ENCODE measurements around the gene FOXL2. TPM values are rescaled to one million over a fixed set of nuclear protein-coding genes. Genes with fewer than 3 reads are reported as not detected.
A peak's percentile ranks its signal among the peaks of the same experiment; 100 is the strongest.
"Not testable (repeated sequence)": the region's sequence is repeated elsewhere in the genome, so short reads cannot be mapped to it uniquely, and the experiment has no call there.

Gene FOXL2
- total RNA-seq, 1 experiment from 2014 or later: not detected

DNA sequence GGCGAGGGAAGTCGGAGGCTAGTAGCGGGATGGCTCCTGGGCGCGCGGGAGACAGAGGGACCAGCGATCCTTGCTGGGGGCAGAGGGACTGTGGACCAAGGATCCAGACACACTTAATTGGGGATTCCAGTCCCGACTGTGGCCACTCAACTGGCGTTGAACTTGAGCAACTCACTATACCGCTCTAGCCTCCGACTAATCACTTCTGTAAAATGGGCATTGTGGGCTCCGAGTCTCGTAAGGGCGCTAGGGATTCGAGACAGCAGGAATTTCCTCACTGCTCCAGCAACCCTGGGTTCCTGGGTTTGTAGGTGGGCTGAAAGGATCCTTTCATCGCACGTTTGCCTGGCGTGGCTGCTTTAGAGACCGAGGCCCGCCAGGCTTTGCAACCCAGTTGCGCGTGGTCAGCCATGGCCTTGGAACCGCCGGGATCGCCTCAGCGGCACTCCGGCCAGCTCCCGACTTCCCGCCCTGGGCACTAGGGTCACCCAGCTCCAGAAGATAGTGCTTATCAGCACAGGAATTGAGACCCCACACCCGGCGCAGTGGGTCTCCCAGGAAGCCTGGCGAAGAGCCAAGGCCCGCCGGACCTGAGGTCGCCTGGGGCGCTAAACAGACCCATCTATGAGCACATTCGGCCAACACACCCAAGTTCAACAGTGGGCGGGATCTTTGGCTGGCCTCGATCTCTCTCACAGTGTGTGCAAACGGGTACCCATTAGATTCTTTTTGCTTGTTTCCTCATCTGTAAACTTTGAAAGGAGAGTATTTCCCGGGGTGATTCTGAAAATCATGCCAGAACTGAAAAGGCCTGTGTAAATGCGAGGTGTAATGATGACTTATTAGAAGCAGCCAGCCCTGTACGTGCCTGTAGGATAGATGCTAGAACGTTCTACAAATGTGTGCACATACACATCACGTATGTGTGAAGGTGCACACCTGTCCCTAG lies 9.9 kb downstream of the FOXL2 start:
- in situ Hi-C loops (cut with HindIII; ENCODE audit: low pct_unique_long_range_greater_than_20kb, low sequenced_read_pairs): no loop called here

DNA sequence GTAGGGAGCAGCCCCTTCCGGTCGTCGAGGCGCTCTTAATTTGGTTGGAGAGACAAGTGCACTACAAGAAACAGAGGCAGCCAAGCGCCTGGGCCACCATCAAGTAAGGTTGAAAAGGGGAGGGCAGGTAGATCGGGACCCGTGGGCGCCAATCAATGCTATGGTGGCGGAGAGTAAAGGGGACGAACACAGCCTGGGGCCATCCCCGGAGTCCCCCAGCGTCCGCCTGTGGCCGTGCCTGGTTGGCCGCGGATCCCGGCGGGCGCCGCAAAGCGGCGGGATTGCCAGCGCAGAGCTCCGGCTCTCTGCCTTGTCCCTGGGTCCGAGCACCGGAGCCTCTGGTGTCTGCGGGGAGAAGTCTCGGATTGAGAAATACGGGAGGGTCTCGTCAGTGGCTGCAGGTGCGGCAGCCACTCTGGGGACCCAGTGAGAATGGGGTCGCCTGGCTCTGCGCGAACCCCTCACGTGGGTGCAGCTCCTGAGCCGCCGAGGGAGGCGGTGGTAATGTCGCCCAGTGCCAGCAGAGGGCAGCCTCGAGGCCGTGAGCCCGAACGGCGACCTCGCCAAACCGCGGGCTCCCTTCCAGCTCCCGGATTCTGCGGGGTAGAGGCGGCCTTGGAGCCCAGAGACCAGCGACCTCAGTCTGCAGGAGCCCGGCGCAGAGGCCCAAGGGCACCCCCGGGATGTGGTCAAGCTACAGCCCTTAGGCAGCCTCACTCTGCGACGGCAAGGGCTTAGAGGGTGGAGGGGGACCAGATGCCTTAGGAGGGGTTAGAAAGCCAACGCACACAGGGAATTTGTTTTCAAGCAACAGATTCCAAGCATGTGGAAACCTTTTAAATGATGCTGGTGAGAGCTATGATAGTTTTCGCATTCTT lies 10.8 kb downstream of the FOXL2 start:
- in situ Hi-C loops (cut with HindIII; ENCODE audit: low pct_unique_long_range_greater_than_20kb, low sequenced_read_pairs): no loop called here
- DNase-seq (ENCODE audit: low read depth): peak; percentile 80

More for the DNA sequence above, 9.9 kb downstream of the FOXL2 start:
- DNase-seq (ENCODE audit: low read depth): no peak

DNA sequence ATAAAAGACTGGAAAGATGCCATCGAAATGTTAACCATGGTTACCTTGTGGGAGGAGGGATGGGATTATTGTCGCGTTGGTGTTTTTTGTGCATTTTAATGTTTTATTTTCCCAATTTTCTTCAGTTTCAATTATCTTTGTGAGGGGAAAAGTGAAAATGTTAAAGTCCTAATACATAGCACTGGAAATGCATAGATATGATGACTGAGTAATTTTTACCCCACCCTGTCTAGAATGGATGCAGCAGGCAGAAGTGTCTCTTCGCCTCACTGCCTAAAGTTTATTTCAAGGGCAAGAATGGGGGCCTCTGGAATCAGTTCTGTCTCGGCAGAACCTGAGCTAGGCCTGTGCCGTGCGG lies 11.5 kb downstream of the FOXL2 start:
- in situ Hi-C loops (cut with HindIII; ENCODE audit: low pct_unique_long_range_greater_than_20kb, low sequenced_read_pairs): no loop called here
- no peak for DNase-seq (ENCODE audit: low read depth)

DNA sequence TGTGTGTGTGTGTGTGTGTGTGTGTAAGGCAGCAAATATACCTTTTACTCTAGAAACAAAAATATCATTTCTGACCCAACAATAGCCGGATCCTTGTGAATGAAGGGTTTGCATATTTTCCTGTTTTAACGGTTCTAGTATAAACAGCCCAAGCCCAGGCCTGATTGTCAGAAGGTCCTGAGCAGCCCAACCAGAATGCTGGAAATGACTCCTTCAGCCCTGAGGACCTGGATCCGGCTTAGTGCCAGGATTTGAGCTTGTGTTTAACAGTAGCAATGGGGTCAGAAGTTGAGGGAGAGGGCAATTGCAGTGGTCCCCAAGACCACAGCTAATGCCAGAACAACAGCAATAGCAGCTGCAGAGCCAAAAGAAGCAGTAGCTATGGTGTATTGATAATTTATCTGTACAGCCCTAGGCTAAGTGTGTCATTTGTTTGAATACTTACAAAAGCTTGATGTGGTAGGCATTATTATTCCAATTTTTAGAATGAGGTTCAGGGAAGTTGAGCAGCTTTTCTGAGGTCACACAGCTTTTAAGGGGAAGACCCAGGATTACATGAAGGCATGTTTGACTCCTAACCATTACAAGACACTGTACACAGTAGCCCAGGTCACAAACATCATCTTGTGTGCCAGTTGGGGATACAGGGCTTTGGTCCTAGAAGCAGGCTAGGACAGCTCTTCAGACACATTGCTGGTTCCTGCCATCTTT lies 12.8 kb downstream of the FOXL2 start:
- in situ Hi-C loops (cut with HindIII; ENCODE audit: low pct_unique_long_range_greater_than_20kb, low sequenced_read_pairs): no loop called here
- DNase-seq (ENCODE audit: low read depth): no peak

DNA sequence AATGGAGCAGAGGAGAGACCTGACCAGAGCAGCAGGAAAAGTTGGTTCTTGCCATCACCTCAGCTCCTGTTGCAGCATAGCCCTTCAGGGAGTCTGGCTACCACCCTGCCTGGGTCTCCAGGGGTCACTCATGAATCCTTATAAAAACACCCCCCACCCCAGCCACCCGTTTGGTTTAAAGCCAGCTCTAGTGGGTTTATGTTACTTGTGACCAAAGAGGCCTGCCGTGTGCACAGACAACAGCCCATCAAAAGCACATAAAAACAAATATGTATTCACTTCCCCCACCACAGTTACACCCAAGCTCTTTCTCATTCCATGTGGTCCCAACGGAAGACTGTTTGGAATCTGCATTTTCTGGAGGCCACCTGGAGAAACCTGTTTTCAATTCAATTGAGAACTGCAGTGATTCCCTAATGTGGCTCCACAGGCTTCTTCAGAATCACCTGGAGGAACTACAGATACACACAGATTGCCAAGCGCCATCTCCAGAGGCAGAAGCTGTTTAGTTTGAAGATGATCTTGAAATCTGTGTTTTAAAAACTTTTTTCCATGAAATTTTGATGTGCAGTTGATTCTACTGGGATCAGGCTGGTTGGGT lies 13.8 kb downstream of the FOXL2 start:
- no peak for DNase-seq (ENCODE audit: low read depth)
- in situ Hi-C loops (cut with HindIII; ENCODE audit: low pct_unique_long_range_greater_than_20kb, low sequenced_read_pairs): no loop called here

DNA sequence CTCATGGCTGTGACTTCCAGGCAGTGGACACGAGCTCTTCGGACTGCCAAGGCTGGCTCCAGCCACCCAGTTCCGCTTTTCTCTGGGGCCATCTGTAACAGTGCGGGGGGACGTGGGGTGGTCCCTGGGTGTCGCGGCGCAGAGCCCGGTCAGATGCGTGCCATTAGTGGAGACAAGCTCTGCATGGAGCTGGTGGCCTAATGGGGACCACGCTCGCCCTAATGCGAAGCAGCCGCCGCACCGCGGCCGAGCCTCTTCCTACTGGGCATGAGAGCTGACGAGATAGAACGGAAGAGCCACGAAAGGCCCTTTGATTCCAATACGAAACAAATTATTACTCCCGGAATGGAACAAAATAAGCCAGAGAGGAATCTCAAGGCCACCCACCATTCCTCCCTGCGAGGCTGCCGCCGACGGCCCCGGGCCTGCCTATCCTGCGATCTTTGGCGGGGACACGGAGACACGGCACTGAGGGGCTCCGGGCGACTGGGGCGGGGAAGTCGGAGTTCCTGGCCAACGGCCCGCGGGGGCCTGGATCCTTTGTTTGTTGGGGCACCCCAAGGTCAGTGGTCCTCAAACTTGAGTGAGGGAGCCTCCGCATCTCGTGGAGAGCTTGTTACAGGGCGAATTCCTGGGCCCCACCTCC lies 18.1 kb downstream of the FOXL2 start:
- DNase-seq (ENCODE audit: low read depth): no peak
- in situ Hi-C loops (cut with HindIII; ENCODE audit: low pct_unique_long_range_greater_than_20kb, low sequenced_read_pairs): no loop called here

GRCh38 chr3:138923531-138923994 lies 23.4 kb downstream of the FOXL2 start:
- in situ Hi-C loops (cut with HindIII; ENCODE audit: low pct_unique_long_range_greater_than_20kb, low sequenced_read_pairs): loop anchor here (25.0 kb wide), 1 partner anchor 389 kb away; no protein-coding TSS in a partner anchor
- DNase-seq (ENCODE audit: low read depth): peak; percentile 64

DNA sequence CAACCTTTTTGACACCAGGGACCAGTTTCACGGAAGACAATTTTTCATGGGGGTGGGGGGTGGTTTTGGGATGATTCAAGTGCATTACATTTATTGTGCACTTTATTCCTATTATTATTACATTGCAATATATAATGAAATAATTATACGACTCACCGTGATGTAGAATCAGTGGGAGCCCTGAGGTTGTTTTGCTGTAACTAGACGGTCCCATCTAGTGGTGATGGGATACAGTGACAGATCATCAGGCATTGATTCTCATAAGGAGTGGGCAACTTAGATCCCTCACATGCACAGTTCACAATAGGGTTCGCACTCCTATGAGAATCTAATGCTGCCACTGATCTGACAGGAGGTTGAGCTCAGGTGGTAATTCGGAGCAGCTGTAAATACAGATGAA lies 24.5 kb downstream of the FOXL2 start:
- in situ Hi-C loops (cut with HindIII; ENCODE audit: low pct_unique_long_range_greater_than_20kb, low sequenced_read_pairs): loop anchor here (25.0 kb wide), 1 partner anchor 390 kb away; no protein-coding TSS in a partner anchor
- DNase-seq (ENCODE audit: low read depth): not testable (repeated sequence)

GRCh38 chr3:138921316-138922292 lies 25.3 kb downstream of the FOXL2 start:
- in situ Hi-C loops (cut with HindIII; ENCODE audit: low pct_unique_long_range_greater_than_20kb, low sequenced_read_pairs): loop anchor here (25.0 kb wide), 1 partner anchor 391 kb away; no protein-coding TSS in a partner anchor

GRCh38 chr3:138919325-138919724 lies 27.6 kb downstream of the FOXL2 start:
- in situ Hi-C loops (cut with HindIII; ENCODE audit: low pct_unique_long_range_greater_than_20kb, low sequenced_read_pairs): loop anchor here (25.0 kb wide), 1 partner anchor 393 kb away; no protein-coding TSS in a partner anchor
- DNase-seq (ENCODE audit: low read depth): no peak

More at GRCh38 chr3:138921316-138922292, 25.3 kb downstream of the FOXL2 start:
- peak; percentile 87 for DNase-seq (ENCODE audit: low read depth)

DNA sequence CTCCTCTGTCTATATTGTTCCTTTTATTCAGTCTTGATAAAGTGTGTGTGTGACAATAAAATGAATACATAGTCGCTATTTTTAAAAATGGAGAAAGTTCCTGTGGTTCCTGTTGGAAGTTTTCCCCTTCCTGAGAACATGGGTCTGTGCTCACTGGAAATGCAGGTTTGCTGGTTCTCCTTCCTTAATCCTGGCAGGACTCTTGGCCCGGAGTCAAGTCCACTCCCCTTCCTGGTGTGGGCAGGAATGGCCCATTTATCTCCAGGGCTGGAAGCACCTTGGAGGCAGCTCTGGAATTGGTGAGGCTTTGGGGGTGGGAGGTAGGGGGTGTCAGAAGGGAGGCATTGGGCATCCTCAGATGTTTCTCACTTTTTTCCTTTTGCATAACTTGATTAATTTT lies 30.1 kb downstream of the FOXL2 start:
- DNase-seq (ENCODE audit: low read depth): no peak
- in situ Hi-C loops (cut with HindIII; ENCODE audit: low pct_unique_long_range_greater_than_20kb, low sequenced_read_pairs): loop anchor here (25.0 kb wide), 1 partner anchor 395 kb away; no protein-coding TSS in a partner anchor

DNA sequence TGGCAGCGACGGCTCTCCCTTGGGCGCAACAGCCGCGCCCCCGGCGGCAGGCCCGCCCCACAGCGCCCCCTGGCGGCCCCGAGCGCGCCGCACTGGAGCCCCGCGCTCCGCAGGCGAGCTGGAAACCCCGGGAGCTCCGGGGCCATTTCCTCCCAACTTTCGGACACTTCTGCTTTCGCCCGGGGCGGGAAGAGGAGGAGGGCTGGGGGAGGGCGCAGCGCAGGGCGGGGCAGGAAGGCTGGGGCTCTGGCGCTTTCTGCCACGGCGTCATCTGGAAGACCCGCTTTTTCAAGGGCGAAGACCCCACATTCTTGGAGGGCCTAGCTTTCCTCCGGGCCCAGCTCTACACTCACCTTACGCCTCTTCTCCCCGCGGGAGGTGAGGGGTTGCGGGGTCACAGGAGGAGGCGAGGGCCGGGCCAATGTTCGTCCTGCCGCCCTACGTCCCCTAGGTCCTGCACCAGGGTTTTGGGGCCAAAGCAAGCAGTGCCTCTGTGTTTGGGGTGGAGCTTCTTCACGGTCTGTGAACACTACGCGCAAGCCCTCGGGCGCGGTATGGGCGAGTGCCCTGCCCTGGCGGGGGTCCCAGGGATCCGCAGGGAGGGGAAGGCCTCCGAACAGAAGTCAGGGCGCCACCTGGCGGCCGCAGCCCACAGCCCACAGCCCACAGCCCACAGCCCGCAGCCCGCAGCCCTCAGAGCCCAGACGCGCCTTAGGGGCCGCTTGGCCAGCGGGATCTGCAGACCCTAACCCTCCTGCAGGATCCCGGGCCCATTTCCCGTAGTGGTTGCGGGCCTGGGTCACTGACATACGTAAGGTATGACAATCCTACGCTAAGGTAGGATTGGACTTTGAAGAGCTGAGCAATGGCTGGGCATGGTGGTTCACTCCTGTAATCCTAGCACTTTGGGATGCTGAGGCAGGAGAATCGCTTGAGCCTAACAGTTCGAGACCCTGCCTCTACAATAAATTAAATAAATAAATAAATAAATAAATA lies 31.1 kb downstream of the FOXL2 start:
- DNase-seq (ENCODE audit: low read depth): peak; percentile 95
- in situ Hi-C loops (cut with HindIII; ENCODE audit: low pct_unique_long_range_greater_than_20kb, low sequenced_read_pairs): loop anchor here (25.0 kb wide), 1 partner anchor 396 kb away; no protein-coding TSS in a partner anchor

DNA sequence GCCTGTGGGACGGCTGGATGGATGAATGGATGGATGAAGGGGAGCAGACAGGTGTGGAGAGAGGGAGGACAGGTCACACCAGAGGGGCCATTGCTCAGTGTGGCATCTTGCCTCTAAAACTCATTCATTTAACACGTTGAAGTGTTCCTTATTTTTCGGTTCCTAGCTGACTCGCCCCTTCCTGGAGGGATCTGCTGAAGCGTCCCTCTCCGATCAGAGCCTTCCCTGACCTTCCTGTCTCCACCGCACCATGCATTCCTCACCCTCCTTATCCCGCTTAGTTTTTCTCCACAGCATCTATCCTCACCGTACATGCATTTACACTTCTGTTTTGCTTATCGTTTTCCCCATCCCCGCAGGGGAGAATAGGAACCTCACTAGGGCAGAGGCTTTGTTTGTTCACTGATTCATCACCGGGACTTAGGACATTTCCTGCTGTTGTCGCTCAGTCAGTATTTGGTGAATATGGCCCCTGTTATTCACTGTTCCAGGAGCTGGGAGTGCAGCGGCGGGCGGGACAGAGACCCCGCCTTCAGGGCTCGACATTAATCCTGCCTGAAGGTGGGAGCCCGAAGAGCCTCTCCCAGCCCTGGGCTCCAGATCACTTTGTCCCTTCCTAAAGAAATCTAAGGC lies 32.0 kb downstream of the FOXL2 start:
- DNase-seq (ENCODE audit: low read depth): no peak
- in situ Hi-C loops (cut with HindIII; ENCODE audit: low pct_unique_long_range_greater_than_20kb, low sequenced_read_pairs): loop anchor here (25.0 kb wide), 1 partner anchor 397 kb away; no protein-coding TSS in a partner anchor

DNA sequence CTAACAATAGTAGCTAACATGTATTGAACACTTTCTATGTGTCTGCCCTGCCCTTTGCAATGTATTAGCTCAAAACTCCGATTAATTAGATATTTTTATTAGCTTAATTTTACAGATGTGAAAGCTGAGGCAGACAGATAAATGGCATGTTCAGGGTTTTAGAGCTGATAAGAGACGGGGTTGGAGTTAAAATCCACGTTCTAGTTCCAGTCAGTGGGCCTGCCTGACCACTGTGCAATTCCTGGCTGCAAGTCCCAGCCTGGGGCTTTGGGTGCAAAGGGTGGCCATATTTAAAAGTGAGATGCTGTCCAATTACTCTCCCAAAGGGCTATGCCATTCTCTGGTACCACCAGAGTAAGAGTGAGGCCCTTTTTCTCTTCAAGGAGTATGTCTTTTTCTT lies 33.2 kb downstream of the FOXL2 start:
- DNase-seq (ENCODE audit: low read depth): no peak
- in situ Hi-C loops (cut with HindIII; ENCODE audit: low pct_unique_long_range_greater_than_20kb, low sequenced_read_pairs): loop anchor here (25.0 kb wide), 1 partner anchor 399 kb away; no protein-coding TSS in a partner anchor
